Measurements from ENCODE around the gene FBXO8. TPM values are rescaled to one million over a fixed set of nuclear protein-coding genes. Genes with fewer than 3 reads are reported as not detected.

The FBXO8 gene
- total RNA-seq, 1 donor from 2014 or later: 15.5 TPM

GRCh38 chr4:174256277-174256713 is 27.2 kb downstream of the FBXO8 start:
- intact Hi-C loops (cut with micrococcal nuclease): no loop called here
- Mint-ChIP-seq H3K27me3 (ENCODE audit: low read depth) (no peaks in the 10 kb centered on the region), H3K36me3 (ENCODE audit: low read depth) (no peaks in the 10 kb centered on the region), H3K9me3 (no peaks in the 10 kb centered on the region), H3K4me3 (ENCODE audit: low read depth) (no peak overlapping the region), H3K4me1 (ENCODE audit: low read depth) (no peaks in the 10 kb centered on the region), H3K27ac (no peak overlapping the region)
- no peak for DNase-seq (ENCODE audit: low spot score)

GRCh38 chr4:174255786-174256185 is 27.7 kb downstream of the FBXO8 start:
- Mint-ChIP-seq H3K4me1 (ENCODE audit: low read depth) (no peaks in the 10 kb centered on the region), H3K36me3 (ENCODE audit: low read depth) (no peaks in the 10 kb centered on the region), H3K9me3 (no peaks in the 10 kb centered on the region), H3K27me3 (ENCODE audit: low read depth) (no peaks in the 10 kb centered on the region), H3K4me3 (ENCODE audit: low read depth) (no peak overlapping the region), H3K27ac (no peak overlapping the region)
- no peak for DNase-seq (ENCODE audit: low spot score)
- intact Hi-C loops (cut with micrococcal nuclease): no loop called here

GRCh38 chr4:174255374-174255773 is 28.1 kb downstream of the FBXO8 start:
- H3K27me3 Mint-ChIP-seq (ENCODE audit: low read depth): no peaks in the 10 kb centered on the region
- no peaks in the 10 kb centered on the region for H3K4me1 Mint-ChIP-seq (ENCODE audit: low read depth)
- no peak for DNase-seq (ENCODE audit: low spot score)
- H3K9me3 Mint-ChIP-seq: no peaks in the 10 kb centered on the region
- H3K36me3 Mint-ChIP-seq (ENCODE audit: low read depth): no peaks in the 10 kb centered on the region
- no peak overlapping the region for H3K27ac Mint-ChIP-seq
- intact Hi-C loops (cut with micrococcal nuclease): no loop called here
- no peak overlapping the region for H3K4me3 Mint-ChIP-seq (ENCODE audit: low read depth)

GRCh38 chr4:174254613-174255012 is 28.9 kb downstream of the FBXO8 start:
- Mint-ChIP-seq H3K4me1 (ENCODE audit: low read depth) (no peaks in the 10 kb centered on the region), H3K27me3 (ENCODE audit: low read depth) (no peaks in the 10 kb centered on the region)
- intact Hi-C loops (cut with micrococcal nuclease): no loop called here

GRCh38 chr4:174252412-174252811 is 31.1 kb downstream of the FBXO8 start:
- H3K9me3 Mint-ChIP-seq: no peaks in the 10 kb centered on the region
- intact Hi-C loops (cut with micrococcal nuclease): no loop called here
- DNase-seq (ENCODE audit: low spot score): no peak
- no peaks in the 10 kb centered on the region for H3K4me1 Mint-ChIP-seq (ENCODE audit: low read depth)
- H3K36me3 Mint-ChIP-seq (ENCODE audit: low read depth): no peaks in the 10 kb centered on the region
- H3K27ac Mint-ChIP-seq: no peak overlapping the region
- no peak overlapping the region for H3K4me3 Mint-ChIP-seq (ENCODE audit: low read depth)
- no peaks in the 10 kb centered on the region for H3K27me3 Mint-ChIP-seq (ENCODE audit: low read depth)

More at GRCh38 chr4:174254613-174255012, 28.9 kb downstream of the FBXO8 start:
- Mint-ChIP-seq H3K4me3 (ENCODE audit: low read depth) (no peak overlapping the region), H3K27ac (no peak overlapping the region), H3K36me3 (ENCODE audit: low read depth) (no peaks in the 10 kb centered on the region), H3K9me3 (no peaks in the 10 kb centered on the region)
- no peak for DNase-seq (ENCODE audit: low spot score)

GRCh38 chr4:174248407-174248806 is 35.1 kb downstream of the FBXO8 start:
- H3K27ac Mint-ChIP-seq: no peak overlapping the region
- intact Hi-C loops (cut with micrococcal nuclease): no loop called here
- peaks cover 3% of the 10 kb centered on the region for H3K4me1 Mint-ChIP-seq (ENCODE audit: low read depth)
- no peak for DNase-seq (ENCODE audit: low spot score)
- no peaks in the 10 kb centered on the region for H3K27me3 Mint-ChIP-seq (ENCODE audit: low read depth)
- H3K36me3 Mint-ChIP-seq (ENCODE audit: low read depth): no peaks in the 10 kb centered on the region
- H3K9me3 Mint-ChIP-seq: no peaks in the 10 kb centered on the region
- no peak overlapping the region for H3K4me3 Mint-ChIP-seq (ENCODE audit: low read depth)

- no peak overlapping the region for H3K4me3 Mint-ChIP-seq (ENCODE audit: low read depth)
- H3K36me3 Mint-ChIP-seq (ENCODE audit: low read depth): no peaks in the 10 kb centered on the region
- H3K9me3 Mint-ChIP-seq: no peaks in the 10 kb centered on the region
- intact Hi-C loops (cut with micrococcal nuclease): no loop called here
- H3K27me3 Mint-ChIP-seq (ENCODE audit: low read depth): no peaks in the 10 kb centered on the region
- DNase-seq (ENCODE audit: low spot score): no peak
- H3K27ac Mint-ChIP-seq: no peak overlapping the region
- H3K4me1 Mint-ChIP-seq (ENCODE audit: low read depth): peaks cover 3% of the 10 kb centered on the region
Observed at GRCh38 chr4:174245714-174246113, 37.8 kb downstream of the FBXO8 start.

GRCh38 chr4:174244441-174244840 is 39.0 kb downstream of the FBXO8 start:
- H3K27me3 Mint-ChIP-seq (ENCODE audit: low read depth): no peaks in the 10 kb centered on the region
- intact Hi-C loops (cut with micrococcal nuclease): no loop called here
- no peaks in the 10 kb centered on the region for H3K9me3 Mint-ChIP-seq
- DNase-seq (ENCODE audit: low spot score): no peak
- H3K36me3 Mint-ChIP-seq (ENCODE audit: low read depth): no peaks in the 10 kb centered on the region
- no peak overlapping the region for H3K27ac Mint-ChIP-seq
- peaks cover 3% of the 10 kb centered on the region for H3K4me1 Mint-ChIP-seq (ENCODE audit: low read depth)
- H3K4me3 Mint-ChIP-seq (ENCODE audit: low read depth): no peak overlapping the region

GRCh38 chr4:174241162-174241561 is 42.3 kb downstream of the FBXO8 start:
- Mint-ChIP-seq H3K27me3 (ENCODE audit: low read depth) (no peaks in the 10 kb centered on the region), H3K36me3 (ENCODE audit: low read depth) (peaks cover 5% of the 10 kb centered on the region), H3K9me3 (no peaks in the 10 kb centered on the region), H3K27ac (no peak overlapping the region), H3K4me3 (ENCODE audit: low read depth) (no peak overlapping the region), H3K4me1 (ENCODE audit: low read depth) (peaks cover 3% of the 10 kb centered on the region)
- intact Hi-C loops (cut with micrococcal nuclease): no loop called here
- DNase-seq (ENCODE audit: low spot score): no peak

GRCh38 chr4:174236359-174236758 is 47.1 kb downstream of the FBXO8 start:
- intact Hi-C loops (cut with micrococcal nuclease): no loop called here

GRCh38 chr4:174230680-174231079 is 52.8 kb downstream of the FBXO8 start:
- Mint-ChIP-seq H3K4me1 (ENCODE audit: low read depth) (no peaks in the 10 kb centered on the region), H3K36me3 (ENCODE audit: low read depth) (no peaks in the 10 kb centered on the region), H3K27ac (no peak overlapping the region), H3K9me3 (no peaks in the 10 kb centered on the region), H3K27me3 (ENCODE audit: low read depth) (peaks cover 18% of the 10 kb centered on the region), H3K4me3 (ENCODE audit: low read depth) (no peak overlapping the region)
- intact Hi-C loops (cut with micrococcal nuclease): no loop called here
- no peak for DNase-seq (ENCODE audit: low spot score)

More at GRCh38 chr4:174236359-174236758, 47.1 kb downstream of the FBXO8 start:
- Mint-ChIP-seq H3K4me3 (ENCODE audit: low read depth) (no peak overlapping the region), H3K36me3 (ENCODE audit: low read depth) (peaks cover 5% of the 10 kb centered on the region), H3K27me3 (ENCODE audit: low read depth) (no peaks in the 10 kb centered on the region), H3K4me1 (ENCODE audit: low read depth) (no peaks in the 10 kb centered on the region), H3K27ac (no peak overlapping the region), H3K9me3 (no peaks in the 10 kb centered on the region)
- no peak for DNase-seq (ENCODE audit: low spot score)

- Mint-ChIP-seq H3K9me3 (no peaks in the 10 kb centered on the region), H3K4me1 (ENCODE audit: low read depth) (no peaks in the 10 kb centered on the region), H3K27ac (no peak overlapping the region), H3K4me3 (ENCODE audit: low read depth) (no peak overlapping the region), H3K36me3 (ENCODE audit: low read depth) (no peaks in the 10 kb centered on the region), H3K27me3 (ENCODE audit: low read depth) (peaks cover 23% of the 10 kb centered on the region)
- intact Hi-C loops (cut with micrococcal nuclease): no loop called here
- no peak for DNase-seq (ENCODE audit: low spot score)
Observed at GRCh38 chr4:174230148-174230547, 53.3 kb downstream of the FBXO8 start.

GRCh38 chr4:174228988-174229387 is 54.5 kb downstream of the FBXO8 start:
- intact Hi-C loops (cut with micrococcal nuclease): loop anchor here (10.0 kb wide), 1 partner anchor 296 kb away; the partner anchor contains the start of gene HPGD
- Mint-ChIP-seq H3K36me3 (ENCODE audit: low read depth) (no peaks in the 10 kb centered on the region), H3K27ac (no peak overlapping the region), H3K4me3 (ENCODE audit: low read depth) (no peak overlapping the region), H3K9me3 (no peaks in the 10 kb centered on the region), H3K27me3 (ENCODE audit: low read depth) (peaks cover 23% of the 10 kb centered on the region), H3K4me1 (ENCODE audit: low read depth) (no peaks in the 10 kb centered on the region)
- DNase-seq (ENCODE audit: low spot score): no peak
